SW 1271 (cell line): Measurements from ENCODE around the gene PCCA.
"Not testable (repeated sequence)": the region's sequence is repeated elsewhere in the genome, so short reads cannot be mapped to it uniquely, and the experiment has no call there.

ENCODE experiments used
- DNase-seq, 2 experiments: peaks; one replicate each; lab custom pipeline; 2025; lab: John Stamatoyannopoulos, UW

PCCA gene

DNA sequence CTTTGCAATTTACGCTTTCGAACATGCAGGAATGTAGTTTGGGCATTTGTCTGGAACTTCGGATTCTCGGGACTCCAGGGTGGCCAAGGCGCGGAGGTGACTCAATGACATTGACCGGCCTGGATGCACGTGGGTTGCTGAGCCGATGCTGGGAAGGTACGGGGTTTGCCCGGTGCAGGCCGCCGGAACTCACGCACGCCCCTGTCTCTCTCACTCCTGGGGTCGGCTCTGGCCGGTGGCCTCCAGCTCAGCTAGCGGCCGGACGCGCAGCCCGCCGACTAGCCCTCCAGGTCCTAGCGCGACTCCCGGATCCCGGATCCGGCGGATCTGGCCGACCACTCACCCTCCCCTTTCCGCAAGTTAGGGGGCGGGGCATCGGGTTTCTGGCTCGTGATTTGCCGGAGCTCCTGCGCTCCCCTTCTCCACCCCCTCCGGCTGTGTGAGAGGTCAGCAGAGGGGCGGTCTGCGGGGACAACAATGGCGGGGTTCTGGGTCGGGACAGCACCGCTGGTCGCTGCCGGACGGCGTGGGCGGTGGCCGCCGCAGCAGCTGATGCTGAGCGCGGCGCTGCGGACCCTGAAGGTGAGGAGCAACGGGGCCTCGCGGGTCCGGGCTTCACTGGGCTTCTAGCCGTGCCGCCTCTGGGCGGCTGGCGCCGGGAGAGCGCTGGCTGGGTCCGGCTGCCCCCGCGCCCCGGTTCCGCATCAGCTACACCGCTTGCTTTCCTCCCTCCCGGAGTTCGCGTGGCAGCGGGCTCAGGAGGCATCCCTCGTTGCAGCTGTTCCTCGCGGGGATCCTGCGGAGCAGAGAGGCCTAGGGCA lies at the start of gene PCCA:
TSS of gene PCCA (plus strand) at position 450 of the 821 bp plus-strand sequence. CDS start at position 478, 28 bp downstream.
- DNase-seq = peak; percentile 94 to 95

GRCh38 chr13:100039740-100040139 lies 49.2 kb upstream of the PCCA start:
- DNase-seq = no peak

GRCh38 chr13:100040196-100040595 lies 48.7 kb upstream of the PCCA start:
- DNase-seq = no peak

DNA sequence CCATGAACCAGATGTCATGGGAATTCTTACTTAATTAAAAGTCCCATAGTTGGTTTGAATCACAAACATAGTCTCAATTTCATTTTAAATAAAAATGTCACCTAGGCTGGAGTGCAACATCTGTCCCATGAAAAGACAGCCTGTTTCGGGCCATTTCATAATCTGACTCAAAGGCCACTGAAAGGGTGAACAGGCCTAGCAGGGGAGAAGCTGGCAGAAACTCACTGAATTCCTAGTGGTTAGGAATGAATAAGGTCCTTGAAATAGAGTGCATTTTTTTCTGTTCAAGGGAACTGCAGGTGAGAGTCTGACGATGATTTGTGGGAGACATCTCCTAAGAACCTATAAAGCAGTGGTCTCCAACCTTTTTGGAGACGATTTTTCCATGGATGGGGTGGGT lies 44.0 kb upstream of the PCCA start:
- DNase-seq = no peak

DNA sequence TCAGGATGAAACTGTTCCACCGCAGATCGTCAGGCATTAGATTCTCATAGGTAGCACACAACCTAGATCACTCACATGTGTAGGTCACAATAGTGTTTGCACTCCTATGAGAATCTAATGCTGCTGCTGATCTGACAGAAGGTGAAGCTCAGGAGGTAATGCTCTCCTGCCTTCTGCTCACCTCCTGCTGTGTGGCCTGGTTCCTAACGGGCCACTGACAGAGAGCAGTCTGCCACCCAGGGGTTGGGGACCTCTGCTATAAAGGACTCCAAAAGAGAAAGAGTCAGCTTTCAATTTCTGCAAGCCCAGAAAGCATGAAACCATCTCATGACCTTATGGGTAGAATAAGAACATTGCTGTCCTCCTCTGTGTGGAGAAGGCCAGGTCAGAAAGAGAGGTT lies 43.5 kb upstream of the PCCA start:
- DNase-seq = no peak

- no peak for DNase-seq
These were observed 37.8 kb upstream of the PCCA start for GRCh38 chr13:100051070-100051469.

DNA sequence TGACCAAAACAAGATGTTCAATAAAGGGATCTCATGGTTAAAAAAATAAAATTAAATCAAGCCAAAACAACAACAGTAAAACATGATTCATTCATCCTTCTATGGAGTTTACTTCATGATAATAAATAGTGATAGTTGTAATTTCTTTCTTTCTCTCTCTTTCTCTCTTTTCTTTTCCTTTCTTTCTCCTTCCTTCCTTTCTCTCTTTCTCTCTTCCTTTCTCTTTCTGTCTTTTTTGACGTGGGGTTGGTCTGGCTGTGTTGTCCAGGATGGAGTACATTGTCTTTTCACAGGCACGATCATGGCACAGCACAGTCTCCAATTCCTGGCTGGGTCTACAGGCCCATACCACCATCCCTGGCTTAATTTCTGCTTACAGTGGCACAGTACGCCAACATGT lies 29.1 kb upstream of the PCCA start:
- no peak for DNase-seq

- no peak for DNase-seq
These were observed 25.6 kb upstream of the PCCA start for GRCh38 chr13:100063333-100063732.

DNA sequence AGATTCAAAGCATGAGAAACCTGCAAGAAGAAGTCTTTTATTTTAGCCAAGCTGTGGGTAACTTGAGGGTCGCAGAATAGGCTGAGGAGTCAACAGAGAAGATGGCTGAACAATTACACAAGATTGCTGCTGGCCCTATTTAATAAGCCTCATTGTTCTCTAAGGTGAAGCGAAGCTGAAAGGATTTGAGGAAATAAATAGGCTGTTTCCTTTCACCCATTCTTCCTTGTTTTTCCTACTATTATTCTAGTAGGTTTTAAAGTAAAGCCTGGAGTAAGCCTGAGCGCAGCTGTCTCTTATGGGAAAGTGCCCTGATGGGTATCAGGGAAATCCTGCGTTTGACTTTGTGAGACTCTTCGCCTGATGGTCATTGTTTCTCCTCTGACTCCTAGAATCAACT lies 25.0 kb upstream of the PCCA start:
- DNase-seq = no peak

GRCh38 chr13:100068133-100068931 lies 20.6 kb upstream of the PCCA start:
- no peak for DNase-seq

GRCh38 chr13:100069278-100069677 lies 19.6 kb upstream of the PCCA start:
- DNase-seq = no peak

- DNase-seq = no peak
These were observed 12.9 kb upstream of the PCCA start for GRCh38 chr13:100075700-100076587.

DNA sequence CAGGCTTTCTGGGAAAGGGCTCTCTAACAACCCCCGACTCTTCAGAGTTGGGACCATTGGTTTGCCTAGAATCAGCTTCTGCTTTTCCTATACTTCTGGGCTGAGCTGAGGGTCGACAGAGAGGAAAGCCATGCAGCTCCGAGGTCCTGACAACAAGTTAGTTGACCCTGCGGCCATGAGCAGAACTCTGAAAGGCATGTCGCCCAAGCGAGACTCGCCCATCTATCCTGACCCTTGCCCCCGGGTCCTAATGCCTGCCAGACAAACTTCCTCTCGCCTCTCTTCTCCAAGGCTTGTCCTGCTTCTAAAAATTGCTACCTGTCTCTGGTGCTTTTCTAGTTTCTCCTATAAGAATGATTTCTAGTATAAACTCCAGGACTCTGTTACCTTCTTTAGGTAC lies 9.9 kb upstream of the PCCA start:
- DNase-seq = not testable (repeated sequence)

GRCh38 chr13:100083401-100083800 lies 5.5 kb upstream of the PCCA start:
- DNase-seq = not testable (repeated sequence)

DNA sequence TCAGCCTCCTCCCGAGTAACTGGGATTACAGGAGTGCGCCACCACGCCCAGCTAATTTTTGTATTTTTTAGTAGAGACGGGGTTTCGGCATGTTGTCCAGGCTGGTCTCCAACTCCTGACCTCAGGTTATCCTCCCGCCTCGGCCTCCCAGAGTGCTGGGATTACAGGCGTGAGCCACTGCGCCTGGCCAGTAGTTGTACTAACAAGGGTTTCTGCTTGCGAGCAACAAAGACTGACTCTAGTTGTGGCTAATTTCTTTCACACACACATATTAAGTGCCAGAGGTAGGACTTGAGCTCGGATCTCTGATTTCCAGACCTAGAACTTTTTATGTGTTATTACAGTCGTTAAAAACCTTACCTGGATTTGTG lies 635 bp upstream of the PCCA start:
- DNase-seq = no peak

- no peak for DNase-seq
These were observed 656 bp downstream of the PCCA start for GRCh38 chr13:100089465-100090032.

DNA sequence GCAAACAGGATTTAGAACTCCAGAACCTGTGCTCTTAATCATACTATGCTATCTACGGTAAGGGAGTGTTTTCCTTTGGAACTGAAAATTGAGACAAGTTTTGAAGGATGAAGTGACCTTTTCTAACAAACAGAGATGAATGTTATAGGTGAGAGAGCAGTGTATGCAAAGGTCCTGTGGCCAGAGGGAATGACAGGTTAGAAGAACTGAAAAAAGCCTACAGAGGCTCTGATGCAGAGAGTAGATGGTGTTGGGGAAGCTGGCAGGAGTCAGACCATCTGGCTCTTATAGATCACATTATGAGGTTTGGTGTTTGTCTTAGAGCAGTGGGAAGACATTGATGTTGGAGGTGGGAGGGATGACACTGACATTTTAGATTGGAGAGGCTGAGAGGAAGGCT lies 2.0 kb downstream of the PCCA start:
- no peak for DNase-seq

GRCh38 chr13:100091391-100091790 lies 2.5 kb downstream of the PCCA start:
- no peak for DNase-seq

DNA sequence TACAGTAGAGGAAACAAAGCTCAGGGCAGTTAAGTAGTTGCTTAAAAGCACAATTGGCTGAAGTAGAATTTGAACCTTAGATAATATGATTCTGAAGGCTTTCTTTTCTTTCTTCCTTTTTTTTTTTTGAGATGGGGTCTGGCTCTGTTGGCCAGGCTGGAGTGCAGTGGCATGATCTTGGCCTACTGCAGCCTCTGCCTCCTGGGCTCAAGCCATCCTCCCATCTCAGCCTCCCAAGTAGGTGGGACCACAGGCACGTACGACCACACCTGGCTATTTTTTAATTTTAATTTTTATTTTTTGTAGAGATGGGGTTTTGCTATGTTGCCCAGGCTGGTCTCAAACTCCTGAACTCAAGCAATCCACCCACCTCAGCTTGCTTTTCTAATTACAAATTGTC lies 3.4 kb downstream of the PCCA start:
- DNase-seq = not testable (repeated sequence)

DNA sequence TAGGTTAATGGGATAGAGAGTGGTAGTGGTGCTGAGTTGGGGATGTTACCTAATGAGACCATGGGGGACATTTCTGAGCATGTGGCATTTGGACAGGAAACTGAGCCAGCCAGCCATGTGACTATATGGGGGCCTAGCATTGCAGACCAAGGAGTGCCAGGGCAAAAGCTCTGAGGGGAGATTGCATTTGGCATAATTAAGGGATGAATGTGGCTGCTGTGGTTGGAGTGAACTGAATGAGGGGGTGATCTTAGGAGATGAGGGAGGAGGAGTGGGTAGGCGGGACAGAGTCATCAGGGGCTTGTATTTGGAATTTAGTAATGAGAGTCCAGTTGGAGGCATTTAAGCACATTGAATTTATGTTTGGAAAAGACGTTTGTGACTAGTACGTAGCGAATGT lies 6.6 kb downstream of the PCCA start:
- no peak for DNase-seq

DNA sequence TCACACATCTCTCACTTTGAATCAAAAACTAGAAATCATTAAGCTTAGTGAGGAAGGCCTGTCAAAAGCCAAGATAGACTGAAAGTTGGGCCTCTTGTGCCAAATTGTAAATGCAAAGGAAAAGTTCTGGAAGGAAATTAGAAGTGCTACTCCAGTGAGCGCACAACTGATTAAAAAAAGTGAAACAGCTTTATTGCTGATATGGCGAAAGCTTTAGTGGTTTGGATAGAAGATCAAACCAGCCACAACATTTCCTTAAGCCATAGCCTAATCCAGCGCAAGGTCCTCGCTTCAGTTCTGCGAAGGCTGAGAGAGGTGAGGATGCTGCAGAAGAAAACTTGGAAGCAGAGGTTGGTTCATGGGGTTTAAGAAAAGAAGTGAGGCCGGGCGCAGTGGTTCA lies 7.6 kb downstream of the PCCA start:
- DNase-seq = no peak

- no peak for DNase-seq
These were observed 8.9 kb downstream of the PCCA start for GRCh38 chr13:100097821-100098220.
